Jurkat, Clone E6-1 (cell line): ENCODE results near the gene FANCC.

Source experiments
- DNase-seq: peaks from one replicate; pipeline ENCODE4 v3.0.0-alpha.2; 2011; ENCODE audit warnings: low read depth, low spot score
- H3K4me3 ChIP-seq: 2 replicates; pipeline ENCODE4 v1.5.1; 2011; ENCODE audit warnings: mild to moderate bottlenecking, low read length, control low read depth, moderate library complexity

FANCC gene

GRCh38 chr9:95112436-95113280 lies 204.9 kb downstream of the FANCC start:
- DNase-seq = no peak
- H3K4me3 ChIP-seq = no peak overlapping the region

- DNase-seq = no peak
- H3K4me3 ChIP-seq = no peak overlapping the region
These were observed 205.8 kb downstream of the FANCC start for GRCh38 chr9:95111716-95112115.

- no peak overlapping the region for H3K4me3 ChIP-seq
- DNase-seq = no peak
These were observed 206.5 kb downstream of the FANCC start for GRCh38 chr9:95110921-95111525.

- DNase-seq = no peak
These were observed 208.1 kb downstream of the FANCC start for GRCh38 chr9:95109456-95109855.

GRCh38 chr9:95108777-95109176 lies 208.7 kb downstream of the FANCC start:
- DNase-seq = no peak
- no peak overlapping the region for H3K4me3 ChIP-seq

More at GRCh38 chr9:95109456-95109855, 208.1 kb downstream of the FANCC start:
- no peak overlapping the region for H3K4me3 ChIP-seq

GRCh38 chr9:95107976-95108375 lies 209.5 kb downstream of the FANCC start:
- no peak for DNase-seq
- H3K4me3 ChIP-seq = no peak overlapping the region

- no peak for DNase-seq
- H3K4me3 ChIP-seq = no peak overlapping the region
These were observed 210.3 kb downstream of the FANCC start for GRCh38 chr9:95107001-95107749.

- no peak for DNase-seq
- H3K4me3 ChIP-seq = no peak overlapping the region
These were observed 211.8 kb downstream of the FANCC start for GRCh38 chr9:95105519-95106287.

GRCh38 chr9:95104980-95105379 lies 212.5 kb downstream of the FANCC start:
- no peak for DNase-seq

GRCh38 chr9:95104581-95104960 lies 212.9 kb downstream of the FANCC start:
- no peak for DNase-seq
- H3K4me3 ChIP-seq = no peak overlapping the region

More at GRCh38 chr9:95104980-95105379, 212.5 kb downstream of the FANCC start:
- no peak overlapping the region for H3K4me3 ChIP-seq

GRCh38 chr9:95103871-95104580 lies 213.5 kb downstream of the FANCC start:
- no peak overlapping the region for H3K4me3 ChIP-seq
- DNase-seq = no peak

GRCh38 chr9:95103281-95103771 lies 214.2 kb downstream of the FANCC start:
- DNase-seq = no peak
- H3K4me3 ChIP-seq = no peak overlapping the region

GRCh38 chr9:95102572-95102971 lies 214.9 kb downstream of the FANCC start:
- no peak for DNase-seq
- H3K4me3 ChIP-seq = no peak overlapping the region

GRCh38 chr9:95102001-95102433 lies 215.5 kb downstream of the FANCC start:
- DNase-seq = no peak
- H3K4me3 ChIP-seq = no peak overlapping the region

- H3K4me3 ChIP-seq = no peak overlapping the region
- DNase-seq = no peak
These were observed 216.2 kb downstream of the FANCC start for GRCh38 chr9:95101326-95101725.

- H3K4me3 ChIP-seq = no peak overlapping the region
- no peak for DNase-seq
These were observed 217.4 kb downstream of the FANCC start for GRCh38 chr9:95100071-95100627.

GRCh38 chr9:95099321-95100070 lies 218.0 kb downstream of the FANCC start:
- no peak overlapping the region for H3K4me3 ChIP-seq
- DNase-seq = no peak
